GM13977 (cell line): Measurements from ENCODE around the gene ROMO1.
"Not testable (repeated sequence)": the region's sequence is repeated elsewhere in the genome, so short reads cannot be mapped to it uniquely, and the experiment has no call there.

Experiments
- DNase-seq: peaks from one replicate; pipeline ENCODE4 v3.0.0; 2012; ENCODE audit warnings: low spot score
- CTCF ChIP-seq: IDR thresholded peaks from 2 replicates; pipeline ENCODE4 v1.5.1; 2012; ENCODE audit warnings: mild to moderate bottlenecking, control low read depth; ENCODE audit not compliant: insufficient read depth; ENCODE audit errors: extremely low read depth, missing control alignments
- in situ Hi-C: fragments of 300-500 bp; cut with MboI; formaldehyde crosslinking; loops from one replicate; pipeline ENCODE4 v1.12.0; 2022; ENCODE audit warnings: low sequenced_read_pairs, low pct_unique_long_range_greater_than_20kb, mixed read lengths, inconsistent platforms; ENCODE audit not compliant: unreplicated experiment

The ROMO1 gene

DNA sequence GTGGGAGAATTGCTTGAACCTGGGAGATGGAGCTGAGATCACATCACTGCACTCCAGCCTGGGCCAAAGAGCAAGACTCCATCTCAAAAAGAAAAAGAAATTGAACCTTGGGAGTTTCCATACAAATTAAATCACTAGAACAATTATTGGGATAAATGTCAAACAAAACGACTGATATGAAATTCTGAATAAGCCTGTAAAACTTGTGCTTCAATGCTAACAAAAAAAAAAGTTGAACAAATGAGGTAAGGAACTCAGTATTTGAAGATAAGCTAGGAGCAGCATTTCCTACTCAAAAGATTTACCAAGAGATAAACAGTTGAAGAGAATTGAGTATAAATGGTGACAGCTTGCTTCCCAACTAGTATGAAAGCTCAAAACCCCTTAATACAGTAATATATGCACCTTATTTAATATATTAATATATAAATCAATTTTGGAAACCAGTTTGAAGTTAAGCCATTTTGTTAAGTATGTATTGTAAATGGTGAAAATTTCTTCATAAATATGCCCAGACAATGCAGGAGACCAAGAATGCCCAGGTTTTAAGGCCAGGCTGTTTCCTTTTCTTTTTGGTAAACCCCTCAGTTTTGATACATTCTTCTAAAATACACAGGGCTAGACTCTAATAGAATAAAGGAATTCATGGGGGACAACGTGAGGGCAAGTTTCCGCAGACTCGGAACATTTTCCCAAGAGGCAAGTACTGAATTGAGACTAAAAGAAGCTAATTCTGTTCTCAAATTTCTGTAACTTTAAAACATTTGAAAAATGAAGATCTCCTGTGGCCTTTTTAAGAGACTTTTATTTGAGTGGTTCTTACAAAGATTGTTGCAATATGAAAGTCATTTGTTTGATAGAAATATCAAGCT, 3.9 kb downstream of the ROMO1 start:
- no peak for DNase-seq
- in situ Hi-C loops, result no loop called here
- TF ChIP-seq CTCF, result no peak

- no peak for DNase-seq
- TF ChIP-seq CTCF, result no peak
- in situ Hi-C loops, result no loop called here
These were observed 5.5 kb downstream of the ROMO1 start for GRCh38 chr20:35704514-35705261.

- in situ Hi-C loops, DNase-seq: not testable (repeated sequence)
These were observed 6.7 kb downstream of the ROMO1 start for GRCh38 chr20:35705894-35706293.

DNA sequence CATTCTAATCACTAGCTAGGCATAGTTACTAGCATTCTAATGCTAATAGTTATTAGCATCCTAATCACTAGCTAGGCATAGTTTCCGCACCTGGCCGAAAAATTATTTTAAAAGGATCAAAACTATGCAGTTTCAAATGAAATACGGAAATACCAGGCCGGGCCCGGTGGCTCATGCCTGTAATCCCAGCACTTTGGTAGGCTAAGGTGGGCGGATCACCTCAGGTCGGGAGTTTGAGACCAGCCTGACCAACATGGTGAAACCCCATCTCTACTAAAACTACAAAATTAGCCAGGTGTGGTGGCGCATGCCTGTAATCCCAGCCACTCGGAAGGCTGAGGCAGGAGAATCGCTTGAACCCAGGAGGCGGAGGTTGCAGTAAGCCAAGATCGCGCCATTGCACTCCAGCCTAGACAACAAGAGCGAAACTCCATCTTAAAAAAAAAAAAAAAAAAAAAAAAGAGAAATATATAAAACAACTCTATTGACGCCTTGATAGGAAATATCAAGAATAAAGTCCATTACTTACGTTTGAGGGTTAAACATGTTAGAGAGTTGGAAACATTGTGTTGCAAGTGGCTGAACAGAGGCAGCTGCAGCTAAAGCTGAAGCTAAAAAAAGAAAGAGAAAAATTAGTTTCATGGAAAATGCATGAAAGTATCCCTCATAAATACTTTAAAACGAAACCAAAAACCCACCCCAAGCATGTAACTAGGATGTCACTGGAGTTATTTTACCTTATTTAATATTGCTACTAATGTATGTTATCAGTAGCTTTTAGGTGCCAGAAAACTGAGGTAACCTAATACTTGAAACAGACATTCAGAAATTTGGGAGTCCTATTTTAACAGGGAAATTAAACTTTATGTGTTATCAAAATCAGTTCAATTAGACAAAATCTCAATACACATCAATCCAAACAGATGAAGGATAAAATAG, 7.7 kb downstream of the ROMO1 start:
- in situ Hi-C loops, DNase-seq: not testable (repeated sequence)

DNA sequence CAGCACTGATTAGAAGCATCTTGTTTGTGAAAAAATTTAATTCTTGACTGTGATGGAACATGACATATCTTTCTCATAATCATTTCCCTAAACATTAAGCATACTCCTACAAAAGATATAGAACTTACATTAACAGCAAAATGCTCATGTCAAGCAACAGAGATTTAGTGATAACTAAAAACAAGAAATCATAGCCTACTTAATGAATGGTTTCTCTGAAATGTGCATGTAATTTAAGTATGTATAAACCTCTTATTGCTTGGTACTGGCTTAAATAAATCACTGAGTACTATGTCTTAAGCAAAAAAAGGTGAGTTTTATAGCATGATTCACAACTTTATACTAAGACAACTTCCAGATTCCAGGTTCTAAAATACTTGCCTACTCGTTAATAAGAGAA, 9.3 kb downstream of the ROMO1 start:
- in situ Hi-C loops, result no loop called here
- DNase-seq, result no peak
- no peak for TF ChIP-seq CTCF

GRCh38 chr20:35709259-35709658, 10.1 kb downstream of the ROMO1 start:
- no peak for DNase-seq
- TF ChIP-seq CTCF, result no peak
- in situ Hi-C loops, result no loop called here

GRCh38 chr20:35710039-35710438, 10.8 kb downstream of the ROMO1 start:
- TF ChIP-seq CTCF, result no peak
- in situ Hi-C loops, result no loop called here
- DNase-seq, result no peak
